GM11168 (cell line): ENCODE results near the gene POC1B.

Experiments
- in situ Hi-C: fragments of 300-500 bp; cut with MboI; formaldehyde crosslinking; loops from one replicate; pipeline ENCODE4 v1.12.0; 2022; ENCODE audit warnings: low sequenced_read_pairs; ENCODE audit not compliant: unreplicated experiment

POC1B gene

DNA sequence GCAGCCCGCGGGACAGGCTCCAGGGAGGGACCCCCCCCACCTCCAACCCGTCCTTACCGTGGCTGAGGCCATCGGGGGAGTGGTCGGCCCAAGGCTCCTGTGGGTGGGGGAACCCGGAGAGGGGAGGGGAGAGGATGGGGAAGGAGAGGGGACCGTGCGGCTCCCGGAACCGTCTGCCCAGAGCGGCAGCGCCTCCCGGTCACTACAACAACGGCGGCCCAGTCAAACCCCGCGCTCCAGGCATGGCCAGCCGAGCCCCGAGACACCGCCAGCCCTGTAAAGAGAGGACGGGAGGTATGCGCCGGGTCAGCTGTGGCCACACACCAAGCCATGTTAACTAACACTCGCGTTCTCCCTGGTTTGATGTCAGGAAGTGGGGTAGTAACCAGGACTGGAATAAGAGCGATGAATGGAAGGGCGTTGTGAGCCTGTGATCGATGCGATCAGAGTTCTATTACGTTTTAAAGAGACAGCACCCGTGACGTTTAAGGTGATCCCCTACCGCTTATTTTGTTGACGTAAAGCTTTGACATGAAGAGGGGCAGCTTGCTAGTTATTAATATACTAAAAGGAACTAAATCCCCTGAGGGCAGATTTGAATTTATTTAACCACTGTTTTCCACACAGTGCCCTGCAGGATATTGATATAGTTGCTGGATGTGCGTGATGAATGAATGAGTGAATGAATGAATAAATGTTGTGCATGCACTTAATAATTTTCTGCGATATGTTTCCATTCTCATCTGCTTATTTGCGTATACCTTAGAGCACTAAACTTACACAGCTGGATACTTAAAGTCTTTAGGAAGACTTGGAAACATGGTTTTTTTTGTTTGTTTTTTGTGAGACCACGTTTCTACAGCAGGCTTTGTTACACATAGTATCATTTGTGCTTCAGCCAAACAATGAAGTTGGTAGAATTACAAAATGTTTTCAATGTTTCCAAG is at the start of gene POC1B:
POC1B (minus strand) TSS at position 224 of the 947 bp plus-strand sequence; CDS start at position 72, 152 bp downstream.
- in situ Hi-C loops, result loop anchor here (5.0 to 25.0 kb wide), 3 partner anchors 49 to 736 kb away; no protein-coding TSS in a partner anchor

DNA sequence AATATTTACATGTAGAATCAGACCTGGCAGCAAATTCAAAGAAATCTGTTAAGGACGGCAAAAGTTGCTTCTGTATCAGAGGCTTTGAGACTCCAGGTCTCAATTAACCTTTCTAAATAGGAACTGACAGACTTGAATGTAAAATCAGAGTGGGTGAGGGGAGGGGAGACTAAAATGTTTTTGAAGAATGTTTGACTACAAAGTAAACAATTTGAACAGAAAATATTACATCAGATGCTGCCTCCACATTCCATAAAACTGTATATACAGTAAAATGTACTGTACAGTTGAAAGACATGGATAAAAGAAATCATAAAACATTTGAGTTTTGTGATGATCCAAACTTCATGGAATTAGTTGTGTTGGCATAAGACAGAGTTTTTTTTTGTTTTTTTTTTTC is 49.5 kb upstream of the POC1B start:
- in situ Hi-C loops, result no loop called here

DNA sequence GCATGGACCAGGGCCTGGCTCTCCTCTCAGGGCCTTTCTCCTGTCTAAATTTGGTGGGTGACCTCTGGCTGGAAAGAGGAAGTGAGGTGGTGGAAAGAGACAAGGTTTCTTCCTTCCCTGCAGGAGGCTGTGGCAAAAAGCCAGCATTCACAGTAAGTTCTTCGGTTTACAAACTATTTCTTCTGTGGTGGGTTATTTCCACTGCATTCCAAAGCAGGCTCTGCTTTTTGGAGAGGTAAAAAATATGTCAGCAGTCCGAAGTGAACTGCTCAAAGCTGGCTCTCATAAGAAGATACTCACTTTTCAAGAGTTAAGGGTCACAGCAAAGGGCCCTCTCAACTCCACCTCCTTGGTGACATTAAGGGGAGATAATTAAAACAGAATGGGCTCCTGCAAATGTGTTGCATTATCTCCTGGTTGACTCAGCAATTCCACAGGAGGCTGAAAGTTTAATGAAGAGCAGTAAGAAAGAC is 48.9 kb upstream of the POC1B start:
- in situ Hi-C loops, result no loop called here

GRCh38 chr12:89573051-89573810 is 47.4 kb upstream of the POC1B start:
- in situ Hi-C loops, result no loop called here

GRCh38 chr12:89571491-89572195 is 45.8 kb upstream of the POC1B start:
- in situ Hi-C loops, result no loop called here

GRCh38 chr12:89568484-89568883 is 42.6 kb upstream of the POC1B start:
- in situ Hi-C loops, result no loop called here

DNA sequence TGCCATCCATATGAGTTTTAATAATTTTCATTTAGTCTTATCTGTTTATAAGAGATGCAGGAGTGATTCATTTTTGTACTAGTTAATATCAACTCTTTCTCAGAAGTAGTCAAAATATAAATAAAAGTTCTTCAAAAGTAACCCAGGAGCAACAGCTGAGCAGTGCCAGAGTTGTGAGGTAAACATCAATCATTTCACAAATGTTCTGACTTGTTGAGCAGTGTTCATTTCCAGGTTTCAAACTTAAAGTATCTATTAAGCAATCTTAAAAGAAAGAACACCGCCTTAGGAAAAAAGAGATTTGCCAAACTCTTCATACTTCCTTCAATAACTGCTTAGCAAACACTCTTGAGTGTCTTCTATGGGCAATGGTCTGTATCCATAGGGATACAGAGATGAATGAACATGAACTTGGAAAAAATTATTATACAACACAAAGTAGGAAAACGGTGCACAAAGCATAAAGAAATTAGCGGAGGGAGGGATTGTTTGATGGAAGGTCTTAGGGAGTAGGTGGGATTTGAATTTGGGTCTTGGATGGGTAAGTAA is 41.9 kb upstream of the POC1B start:
- in situ Hi-C loops, result no loop called here

- in situ Hi-C loops, result no loop called here
Observed at GRCh38 chr12:89566615-89567014, 40.8 kb upstream of the POC1B start.

DNA sequence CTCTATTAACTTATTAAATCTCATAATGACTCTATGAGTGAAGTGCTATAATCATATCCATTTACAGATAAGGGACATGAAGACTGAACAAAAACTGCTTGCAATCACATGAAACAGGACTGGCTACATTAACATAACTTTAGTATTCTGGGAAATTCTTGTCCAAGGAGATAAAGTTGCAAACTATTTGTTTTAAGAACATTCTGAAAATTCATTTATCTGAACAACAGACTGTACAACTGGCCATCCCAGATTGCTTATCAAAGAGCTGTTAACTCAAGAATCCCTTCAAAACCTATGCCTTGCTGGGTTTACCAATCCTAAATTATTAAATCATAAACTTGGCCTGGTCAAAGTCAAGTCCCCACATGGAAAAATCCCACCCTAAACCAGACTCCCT is 39.2 kb upstream of the POC1B start:
- in situ Hi-C loops, result no loop called here

DNA sequence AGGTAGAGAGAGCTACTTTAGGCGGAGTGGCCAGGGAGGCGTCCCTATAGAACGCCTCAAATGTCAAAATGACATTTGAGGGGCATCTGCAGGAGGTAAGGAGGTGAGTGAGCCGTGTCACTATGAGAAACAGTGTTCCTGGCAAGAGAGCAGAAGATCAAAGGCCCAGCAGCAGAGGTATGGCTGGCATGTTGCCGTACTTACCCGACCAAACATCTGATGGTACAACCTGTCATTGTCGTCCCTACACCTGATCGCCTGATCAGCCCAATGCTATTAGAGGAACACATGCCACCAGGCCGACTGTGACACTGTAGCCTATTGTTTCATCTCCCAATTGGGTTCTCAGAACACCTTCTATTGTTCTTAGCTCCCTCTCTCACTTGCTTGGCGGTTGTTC is 33.9 kb upstream of the POC1B start:
- in situ Hi-C loops, result no loop called here

DNA sequence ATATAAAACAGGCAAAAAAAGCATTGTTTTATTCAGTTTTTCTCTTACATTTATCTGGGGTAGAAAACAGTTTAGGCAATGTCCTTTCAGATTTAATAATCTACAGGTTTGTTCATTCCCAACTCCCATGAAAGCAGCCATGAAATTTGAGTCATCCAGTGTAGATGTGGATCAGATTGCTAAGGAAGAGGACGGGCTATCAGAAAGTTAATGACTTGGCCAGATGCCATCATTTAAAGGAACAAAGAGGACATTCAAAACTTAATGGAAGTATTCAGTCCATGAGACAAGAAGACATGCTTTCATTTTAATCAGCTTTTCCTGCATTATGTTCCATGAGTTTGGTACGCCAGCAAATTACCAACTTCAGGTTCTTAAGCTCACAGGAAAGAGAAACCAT is 31.1 kb upstream of the POC1B start:
- in situ Hi-C loops, result no loop called here

- in situ Hi-C loops, result no loop called here
Observed at GRCh38 chr12:89552376-89552775, 26.5 kb upstream of the POC1B start.

GRCh38 chr12:89551747-89552146 is 25.9 kb upstream of the POC1B start:
- in situ Hi-C loops, result no loop called here

DNA sequence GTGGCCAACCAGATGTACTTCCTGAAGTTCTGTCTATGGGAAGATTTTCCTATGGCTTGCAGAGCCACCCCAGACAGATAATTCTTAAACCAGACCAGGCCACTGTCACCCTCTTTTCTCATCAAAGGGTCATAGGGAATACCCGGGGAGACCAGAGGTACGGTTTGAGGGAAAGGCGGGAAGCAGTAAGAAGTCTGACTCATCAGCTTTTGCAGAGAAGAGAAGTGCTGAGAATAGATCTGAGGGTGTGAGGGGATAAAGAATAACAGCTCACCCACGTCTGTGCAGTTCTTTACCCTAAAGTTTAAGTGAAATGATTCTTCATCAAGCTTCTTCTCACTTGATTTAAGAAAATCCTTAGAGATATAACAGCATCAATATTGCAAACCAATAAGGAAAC is 21.3 kb upstream of the POC1B start:
- in situ Hi-C loops, result loop anchor here (10.0 to 25.0 kb wide), 2 partner anchors 558 to 715 kb away; no protein-coding TSS in a partner anchor

- in situ Hi-C loops, result loop anchor here (10.0 to 25.0 kb wide), 2 partner anchors 559 to 716 kb away; no protein-coding TSS in a partner anchor
Observed at GRCh38 chr12:89546151-89546550, 20.3 kb upstream of the POC1B start.

GRCh38 chr12:89544681-89545184 is 18.9 kb upstream of the POC1B start:
- in situ Hi-C loops, result loop anchor here (10.0 to 25.0 kb wide), 2 partner anchors 560 to 718 kb away; no protein-coding TSS in a partner anchor

DNA sequence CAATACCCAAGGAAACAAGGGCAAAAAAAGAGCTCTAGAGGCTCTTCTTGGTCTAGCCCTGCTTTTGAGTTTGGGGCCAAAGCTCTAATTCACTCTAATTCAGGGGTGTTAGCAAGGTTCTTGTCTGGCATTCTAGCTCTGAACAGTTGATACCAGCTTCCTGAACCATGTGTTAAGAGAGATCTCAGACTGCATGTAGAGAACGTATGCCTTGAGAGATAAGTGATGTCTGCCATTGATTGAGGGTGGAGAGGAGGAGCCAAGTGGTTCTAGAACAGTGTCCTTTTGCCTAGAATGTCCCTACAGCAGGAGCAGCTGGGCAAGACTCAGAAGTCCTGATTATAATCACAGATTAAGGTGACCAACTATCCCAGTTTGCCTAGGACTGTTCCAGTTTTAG is 18.2 kb upstream of the POC1B start:
- in situ Hi-C loops, result loop anchor here (10.0 to 25.0 kb wide), 2 partner anchors 561 to 718 kb away; no protein-coding TSS in a partner anchor

- in situ Hi-C loops, result loop anchor here (10.0 to 25.0 kb wide), 2 partner anchors 562 to 719 kb away; no protein-coding TSS in a partner anchor
Observed at GRCh38 chr12:89542912-89543592, 17.2 kb upstream of the POC1B start.

DNA sequence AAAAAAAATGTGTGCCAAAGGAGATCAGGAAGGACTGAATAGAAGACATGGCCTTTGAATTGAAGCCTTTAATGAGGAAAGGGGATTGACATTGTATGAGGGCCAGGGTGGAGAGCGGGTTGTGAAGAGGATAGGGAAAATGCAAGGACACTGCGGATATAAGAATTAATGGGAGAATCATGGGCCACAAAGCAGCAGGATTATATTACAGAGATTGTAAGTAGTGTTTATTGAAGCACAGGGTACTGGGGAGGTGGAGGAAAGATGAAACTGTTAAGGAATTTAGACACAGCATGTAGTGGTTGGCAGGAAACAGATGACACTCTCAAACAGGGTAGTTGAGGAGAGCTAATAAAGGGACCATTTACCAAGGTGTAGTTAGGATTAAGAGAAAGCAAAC is 16.4 kb upstream of the POC1B start:
- in situ Hi-C loops, result loop anchor here (10.0 to 25.0 kb wide), 2 partner anchors 563 to 720 kb away; no protein-coding TSS in a partner anchor
